GM12878 (cell line): Measurements from ENCODE around the gene SLC25A45. TPM values are rescaled to one million over a fixed set of nuclear protein-coding genes. Genes with fewer than 3 reads are reported as not detected.

Source experiments
- ATAC-seq: fragments of 200-7000 bp; cut with Tn5 transposase; 3 replicates; pipeline ENCODE4 v1.9.1; 2020; ENCODE audit warnings: mild to moderate bottlenecking, moderate library complexity
- Bru-seq: library from RNA; stranded (reverse); fragments of 400-500 nt; gene quantifications from one replicate; lab custom pipeline; 2021; lab: Mats Ljungman, UMichigan
- BruChase-seq, 2 experiments: library from RNA; stranded (reverse); fragments of 400-500 nt; gene quantifications; one replicate each; lab custom pipeline; 2021; lab: Mats Ljungman, UMichigan
- BruUV-seq: library from RNA; stranded (reverse); fragments of 400-500 nt; replicated peaks from 2 replicates; lab custom pipeline; 2021; lab: Mats Ljungman, UMichigan
- CTCF ChIA-PET: fragments of 300-600 bp; sonication (Branson Sonifier 250); formaldehyde crosslinking; extraction: SDS; loops from one replicate; lab custom pipeline; 2021; ENCODE audit warnings: inconsistent platforms; lab: Yijun Ruan, JAX
- POLR2A ChIA-PET: fragments of 350-600 bp; formaldehyde crosslinking; extraction: SDS; loops from one replicate; lab custom pipeline; 2021; ENCODE audit warnings: inconsistent platforms; lab: Charles Lee
- RAD21 ChIA-PET: fragments of 300-600 bp; sonication (Branson Sonifier 250); formaldehyde crosslinking; loops from one replicate; lab custom pipeline; 2023; ENCODE audit warnings: antibody characterized with exemption; ENCODE audit not compliant: unreplicated experiment; lab: Charles Lee
- SMC1A ChIA-PET: fragments of 300-600 bp; sonication (Branson Sonifier 250); formaldehyde crosslinking; loops from one replicate; lab custom pipeline; 2023; ENCODE audit not compliant: unreplicated experiment, uncharacterized antibody; lab: Charles Lee
- DNase-seq: peaks from one replicate; pipeline ENCODE4 v3.0.0-alpha.2; 2011; ENCODE audit warnings: low read depth, low spot score
- FAIRE-seq: peaks from 3 replicates; lab custom pipeline; 2011; peaks lifted over from hg19 to GRCh38; lab: Jason Lieb, UNC
- H2AFZ ChIP-seq: 2 replicates; pipeline ENCODE4 v1.6.0; 2011; ENCODE audit warnings: low read depth, low read length, control low read depth; ENCODE audit not compliant: control insufficient read depth
- H3K27ac ChIP-seq: 2 replicates; pipeline ENCODE4 v1.5.1; 2011; ENCODE audit warnings: control low read depth; ENCODE audit not compliant: control insufficient read depth, insufficient read depth
- H3K27me3 ChIP-seq, 2 experiments: replicated peaks in 1 of 2; 2 replicates each; pipeline versions ENCODE4 v1.6.0 to v1.6.1; 2011; ENCODE audit warnings: low read length in 1 of 2; ENCODE audit not compliant: control insufficient read depth in 2 of 2, insufficient read depth in 2 of 2
- H3K36me3 ChIP-seq, 2 experiments: 2 replicates each; pipeline ENCODE4 v1.5.1; 2011; ENCODE audit warnings: low read length in 1 of 2; ENCODE audit not compliant: control insufficient read depth in 2 of 2, insufficient read depth in 2 of 2
- H3K4me1 ChIP-seq: 2 replicates; pipeline ENCODE4 v1.6.1; 2011; ENCODE audit warnings: mild to moderate bottlenecking, low read length, moderate library complexity, mixed read lengths; ENCODE audit not compliant: control insufficient read depth, insufficient read depth
- H3K4me2 ChIP-seq: 2 replicates; pipeline ENCODE4 v1.6.0; 2011; ENCODE audit warnings: control low read depth; ENCODE audit not compliant: control insufficient read depth, insufficient read depth
- H3K4me3 ChIP-seq: fragments of 200-600 bp; sonication (generic); 2 replicates; pipeline ENCODE4 v1.5.1; 2016
- H3K79me2 ChIP-seq: 2 replicates; pipeline ENCODE4 v1.6.0; 2011; ENCODE audit warnings: low read length; ENCODE audit not compliant: control insufficient read depth, insufficient read depth
- H3K9ac ChIP-seq: 2 replicates; pipeline ENCODE4 v1.8.0; 2011; ENCODE audit warnings: low read length, control low read depth, mixed read lengths; ENCODE audit not compliant: control insufficient read depth, insufficient read depth
- H3K9me3 ChIP-seq: replicated peaks from 3 replicates; pipeline ENCODE4 v1.5.1; 2011; ENCODE audit warnings: mild to moderate bottlenecking, low read length; ENCODE audit not compliant: control insufficient read depth, insufficient read depth
- H4K20me1 ChIP-seq: 2 replicates; pipeline ENCODE4 v1.6.0; 2011; ENCODE audit not compliant: control insufficient read depth, insufficient read depth
- CBX3 ChIP-seq: fragments of 200-600 bp; sonication (generic); IDR thresholded peaks from 2 replicates; pipeline ENCODE4 v1.6.1; 2016; ENCODE audit warnings: low read depth, borderline replicate concordance
- CREB1 ChIP-seq: IDR thresholded peaks from 2 replicates; pipeline ENCODE4 v1.6.1; 2012; ENCODE audit warnings: low read depth, mild to moderate bottlenecking, inconsistent platforms
- EED ChIP-seq: sonication (generic); IDR thresholded peaks from 2 replicates; pipeline ENCODE4 v1.6.1; 2016; ENCODE audit warnings: antibody characterized with exemption, low read depth
- GATAD2B ChIP-seq: fragments of 450-650 bp; conservative IDR thresholded peaks from 2 replicates; pipeline ENCODE4 v1.6.1; 2017; ENCODE audit warnings: low read depth, mild to moderate bottlenecking, moderate library complexity
- KLF5 ChIP-seq: fragments of 450-650 bp; IDR thresholded peaks from 2 replicates; pipeline ENCODE4 v1.6.1; 2014; ENCODE audit warnings: mild to moderate bottlenecking; ENCODE audit not compliant: partially characterized antibody
- MXI1 ChIP-seq: fragments of 150-350 bp; IDR thresholded peaks from 2 replicates; pipeline ENCODE4 v1.6.1; 2011; ENCODE audit warnings: low read depth, mild to moderate bottlenecking, inconsistent platforms, low read length, improper control_type of control experiment
- RCOR1 ChIP-seq: conservative IDR thresholded peaks from 2 replicates; pipeline ENCODE4 v1.6.1; 2012; ENCODE audit warnings: low read depth, low read length, improper control_type of control experiment
- SIN3A ChIP-seq: IDR thresholded peaks from 2 replicates; pipeline ENCODE4 v1.6.1; 2012; ENCODE audit warnings: low read depth, low read length, improper control_type of control experiment
- SMAD1 ChIP-seq: fragments of 450-650 bp; IDR thresholded peaks from 2 replicates; pipeline ENCODE4 v1.6.1; 2018; ENCODE audit warnings: mild to moderate bottlenecking, low read depth; ENCODE audit not compliant: partially characterized antibody
- SP1 ChIP-seq: IDR thresholded peaks from one replicate; pipeline ENCODE4 v1.6.1; 2011; ENCODE audit warnings: low read depth, low read length
- SUPT20H ChIP-seq: IDR thresholded peaks from 2 replicates; pipeline ENCODE4 v1.6.1; 2011; ENCODE audit warnings: low read depth, mild to moderate bottlenecking, low read length, moderate library complexity, borderline replicate concordance; ENCODE audit not compliant: control insufficient read depth
- TCF12 ChIP-seq: IDR thresholded peaks from 2 replicates; pipeline ENCODE4 v1.6.1; 2011; ENCODE audit warnings: low read depth, mild to moderate bottlenecking, low read length
- TCF3 ChIP-seq: IDR thresholded peaks from 2 replicates; pipeline ENCODE4 v1.6.1; 2012; ENCODE audit warnings: low read depth, mild to moderate bottlenecking, low read length, borderline replicate concordance; ENCODE audit not compliant: insufficient read depth
- WGBS: methylation state at CpG from one replicate; pipeline ENCODE4 v1.1.6; 2016; ENCODE audit warnings: low lambda C conversion rate; ENCODE audit not compliant: insufficient replicate concordance, insufficient coverage; ENCODE audit errors: missing lambda C conversion rate; 5-methylcytosine and 5-hydroxymethylcytosine counted together
- in situ Hi-C: fragments of 300-500 bp; cut with MboI; formaldehyde crosslinking; loops from 9 replicates; pipeline ENCODE4 v1.14.3; 2018; ENCODE audit warnings: mixed read lengths
- intact Hi-C: fragments of 100-400 bp; cut with micrococcal nuclease; formaldehyde crosslinking; loops from one replicate; pipeline ENCODE4 v1.14.2; 2022; ENCODE audit not compliant: unreplicated experiment
- long read RNA-seq, 2 experiments: library from polyadenylated mRNA; unstranded; transcript quantifications; one replicate each; pipeline ENCODE4 v2.0.0, GENCODE V29; 2019 to 2020
- polyA minus RNA-seq, 3 experiments: library from RNA; depleted of rRNA, polyadenylated mRNA; stranded (reverse); fragments of >200 nt; gene quantifications; 2 replicates each; pipeline ENCODE4 v1.2.3, GENCODE V29; 2011
- polyA plus RNA-seq, 11 experiments: library from polyadenylated mRNA; depleted of rRNA in 4 of 11; unstranded in 6 of 11; stranded (reverse) in 5 of 11; fragments of >200 nt; fragmentation: Nextera tagmentation in 4 of 11; fragmentation: Illumina TruSeq in 1 of 11; extraction: Ambion mirVana in 4 of 11; extraction: Trizol in 1 of 11; gene quantifications; 1 replicate in 1 of 11; 2 replicates in 10 of 11; pipeline versions ENCODE4 v1.2.1 to v1.2.3, GENCODE V29; 2011 to 2016; ENCODE audit warnings: inconsistent platforms in 2 of 11, missing spikeins in 2 of 11, low read depth in 1 of 11
- total RNA-seq, 4 experiments: library from RNA; depleted of rRNA in 3 of 4; stranded (reverse); fragments of >200 nt in 3 of 4; fragmentation: Illumina TruSeq in 1 of 4; extraction: Trizol in 1 of 4; gene quantifications; 2 replicates each; pipeline versions ENCODE4 v1.2.1 to v1.2.3, GENCODE V29; 2013 to 2021
- TF ChIP-seq, protein P1 (sequence below): fragments of 450-650 bp; IDR thresholded peaks from 2 replicates; pipeline ENCODE4 v1.6.1; 2016; ENCODE audit warnings: mild to moderate bottlenecking
- TF ChIP-seq, protein P2 (sequence below): IDR thresholded peaks from 2 replicates; pipeline ENCODE4 v1.6.1; 2011; ENCODE audit warnings: borderline replicate concordance, low read depth, mild to moderate bottlenecking, moderate library complexity, low read length; ENCODE audit not compliant: insufficient read depth, poor library complexity, severe bottlenecking

The SLC25A45 gene
- total RNA-seq (2013; cell fraction: nucleolus; rRNA removed): 23.1 and 23.7 TPM in 2 replicates
- total RNA-seq (2014; rRNA removed) (19.4 and 22.8 TPM in 2 replicates), total RNA-seq (2014; rRNA removed; fragmentation: Illumina TruSeq; extraction: Trizol) (10.8 and 13.1 TPM in 2 replicates), total RNA-seq (2021) (28.6 and 29.1 TPM in 2 replicates), polyA plus RNA-seq (2011; rRNA removed) (9.2 and 15.4 TPM in 2 replicates), polyA plus RNA-seq (2014; fragmentation: Illumina TruSeq; extraction: Trizol) (15.5 and 17.8 TPM in 2 replicates), polyA plus RNA-seq (2014; fragmentation: Nextera tagmentation; extraction: Ambion mirVana) (1 to 10 TPM; 4.1 to 9.7 TPM), polyA plus RNA-seq (2014; rRNA removed) (33.7 and 35.5 TPM in 2 replicates), polyA plus RNA-seq (2016; fragmentation: Nextera tagmentation; extraction: Ambion mirVana) (10 to 100 TPM; 31.0 to 35.2 TPM), polyA minus RNA-seq (2011; rRNA and poly(A)+ RNA removed) (3.9 and 9.1 TPM in 2 replicates), Bru-seq, nascent RNA (percentile 73 among the genes with signal in this experiment), BruChase-seq, experiment 1, labeled RNA remaining after a 6-hour chase (percentile 67 among the genes with signal in this experiment), BruChase-seq, experiment 2, labeled RNA remaining after a 2-hour chase (percentile 67 among the genes with signal in this experiment)
- 10.7 TPM for polyA plus RNA-seq (2011; ENCODE audit: low read depth)
- polyA plus RNA-seq (2011; cell fraction: cytosol; rRNA removed): 20.7 and 25.7 TPM in 2 replicates
- polyA plus RNA-seq (2011; cell fraction: nucleus; rRNA removed): 46.7 and 57.3 TPM in 2 replicates
- polyA plus RNA-seq (2012): 17.8 and 25.4 TPM in 2 replicates
- polyA minus RNA-seq (2011; cell fraction: cytosol; rRNA and poly(A)+ RNA removed): 1.9 and 4.7 TPM in 2 replicates
- polyA minus RNA-seq (2011; cell fraction: nucleus; rRNA and poly(A)+ RNA removed): 6.6 and 8.6 TPM in 2 replicates
- long read RNA-seq, experiment 1, partial matches to known transcripts: 0 of 5 reads
- long read RNA-seq, experiment 1, other reads (novel, unspliced or antisense): 4 of 5 reads
- long read RNA-seq, experiment 2, partial matches to known transcripts: 0 of 6 reads
- long read RNA-seq, experiment 2, other reads (novel, unspliced or antisense): 5 of 6 reads

- peak within 1 kb of the TSS; percentile 98 for H3K9ac ChIP-seq
- H3K36me3 ChIP-seq: peaks cover 0 to 3% of the 10 kb centered on the region in 2 experiments; a peak in 2 of 4 replicates
- TSS peak; percentile 86 for BruUV-seq
- no peaks in the 10 kb centered on the region for H3K27me3 ChIP-seq
- ChIA-PET RAD21 (interaction anchor here (0.6 to 3.4 kb wide), 11 partner anchors 15 to 128 kb away, joined by 3 to 23 read pairs (median 3); partner anchors contain the start of gene NEAT1), CTCF (interaction anchor here (0.6 to 3.1 kb wide), 14 partner anchors 20 to 191 kb away, joined by 3 to 16 read pairs (median 4); partner anchors contain the start of gene MALAT1), SMC1A (interaction anchor here (1.3 to 4.1 kb wide), 4 partner anchors 34 to 87 kb away, joined by 7 to 20 read pairs (median 9); no protein-coding TSS in a partner anchor), POLR2A (interaction anchor here (0.5 to 1.7 kb wide), 16 partner anchors 9 to 445 kb away, joined by 3 to 10 read pairs (median 4); no protein-coding TSS in a partner anchor)
- H3K4me1 ChIP-seq: peaks cover 58% of the 10 kb centered on the region
- intact Hi-C loops: loop anchor here (2.0 to 5.0 kb wide), 2 partner anchors 35 to 115 kb away; partner anchors contain the start of gene MALAT1
- H2AFZ ChIP-seq: peak within 1 kb of the TSS; percentile 67
- peak within 1 kb of the TSS; percentile 99 for H3K27ac ChIP-seq
- H4K20me1 ChIP-seq: no peaks in the 10 kb centered on the region
- H3K4me3 ChIP-seq: peak within 1 kb of the TSS; percentile 90
- in situ Hi-C loops: no loop called here
- H3K4me2 ChIP-seq: peak within 1 kb of the TSS; percentile 99
- DNase-seq (peak; percentile 84), ATAC-seq (peak; percentile 86), FAIRE-seq (peak; percentile 98)
- H3K79me2 ChIP-seq: peaks cover 24% of the 10 kb centered on the region
- H3K9me3 ChIP-seq: no peaks in the 10 kb centered on the region
- WGBS: under 1% methylated on average over 27 of the region's 27 CpGs
- TF ChIP-seq EED (peak; percentile 84; the same call in 1 of the 2 replicates), MXI1 (no peak; the same call in 1 of the 2 replicates), SMAD1 (peak; percentile 91), CREB1 (peak; percentile 69), TCF12 (peak; percentile 62; the same call in 1 of the 2 replicates), RCOR1 (no peak), KLF5 (peak; percentile 93), TCF3 (0 out of 2 replicates have a peak, but pooled peaks have one; percentile 54), CBX3 (no peak), GATAD2B (peak; percentile 85), SIN3A (peak; percentile 74), SUPT20H (no peak), SP1 (peak; percentile 2)
- TF ChIP-seq, protein P1, sequence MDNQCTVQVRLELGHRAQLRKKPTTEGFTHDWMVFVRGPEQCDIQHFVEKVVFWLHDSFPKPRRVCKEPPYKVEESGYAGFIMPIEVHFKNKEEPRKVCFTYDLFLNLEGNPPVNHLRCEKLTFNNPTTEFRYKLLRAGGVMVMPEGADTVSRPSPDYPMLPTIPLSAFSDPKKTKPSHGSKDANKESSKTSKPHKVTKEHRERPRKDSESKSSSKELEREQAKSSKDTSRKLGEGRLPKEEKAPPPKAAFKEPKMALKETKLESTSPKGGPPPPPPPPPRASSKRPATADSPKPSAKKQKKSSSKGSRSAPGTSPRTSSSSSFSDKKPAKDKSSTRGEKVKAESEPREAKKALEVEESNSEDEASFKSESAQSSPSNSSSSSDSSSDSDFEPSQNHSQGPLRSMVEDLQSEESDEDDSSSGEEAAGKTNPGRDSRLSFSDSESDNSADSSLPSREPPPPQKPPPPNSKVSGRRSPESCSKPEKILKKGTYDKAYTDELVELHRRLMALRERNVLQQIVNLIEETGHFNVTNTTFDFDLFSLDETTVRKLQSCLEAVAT: peak; percentile 82
- TF ChIP-seq, protein P2, sequence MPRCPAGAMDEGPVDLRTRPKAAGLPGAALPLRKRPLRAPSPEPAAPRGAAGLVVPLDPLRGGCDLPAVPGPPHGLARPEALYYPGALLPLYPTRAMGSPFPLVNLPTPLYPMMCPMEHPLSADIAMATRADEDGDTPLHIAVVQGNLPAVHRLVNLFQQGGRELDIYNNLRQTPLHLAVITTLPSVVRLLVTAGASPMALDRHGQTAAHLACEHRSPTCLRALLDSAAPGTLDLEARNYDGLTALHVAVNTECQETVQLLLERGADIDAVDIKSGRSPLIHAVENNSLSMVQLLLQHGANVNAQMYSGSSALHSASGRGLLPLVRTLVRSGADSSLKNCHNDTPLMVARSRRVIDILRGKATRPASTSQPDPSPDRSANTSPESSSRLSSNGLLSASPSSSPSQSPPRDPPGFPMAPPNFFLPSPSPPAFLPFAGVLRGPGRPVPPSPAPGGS: peak; percentile 75
These were observed at the start of gene SLC25A45 for GRCh38 chr11:65382033-65382803. Gene SLC25A45 (minus strand): TSS chr11:65382646. CDS start chr11:65381951, 695 bp downstream.
